ENCODE measurements around the gene RNF111.

RNF111 gene

GRCh38 chr15:59140422-59141226, 153.2 kb downstream of the RNF111 start:
- DNase-seq = no peak

- no peak for DNase-seq
Measured at GRCh38 chr15:59143281-59143680, 155.8 kb downstream of the RNF111 start.

- DNase-seq = peak; percentile 8
Measured at GRCh38 chr15:59144594-59144993, 157.1 kb downstream of the RNF111 start.

All from DMS53 (cell line).